Left lung (tissue), 10 donors: Measurements from ENCODE around the gene DUSP28. TPM values are rescaled to one million over a fixed set of nuclear protein-coding genes. Genes with fewer than 3 reads are reported as not detected.

Source experiments
- ATAC-seq: fragments of 200-7000 bp; cut with Tn5 transposase; one replicate; pipeline ENCODE4 v1.9.1; 2020; ENCODE audit warnings: moderate library complexity
- DNase-seq, 4 donors: peaks; one replicate each; pipeline ENCODE4 v3.0.0-alpha.2; 2013 to 2020
- H3K27ac ChIP-seq, 2 donors: fragments of 200-600 bp; sonication (generic) in 1 of 2; one replicate each; pipeline versions ENCODE4 v1.5.0 to v1.8.0; 2020 to 2021
- H3K27me3 ChIP-seq, 2 donors: fragments of 200-600 bp; sonication (generic) in 1 of 2; one replicate each; pipeline versions ENCODE4 v1.5.0 to v1.8.0; 2020 to 2021
- H3K36me3 ChIP-seq, 2 donors: fragments of 200-600 bp; sonication (generic) in 1 of 2; one replicate each; pipeline versions ENCODE4 v1.5.0 to v1.8.0; 2020 to 2021
- H3K4me1 ChIP-seq, 2 donors: fragments of 200-600 bp; one replicate each; pipeline ENCODE4 v1.8.0; 2021
- H3K4me3 ChIP-seq, 2 donors: fragments of 200-600 bp; sonication (generic) in 1 of 2; one replicate each; pipeline versions ENCODE4 v1.5.0 to v1.8.0; 2020 to 2021; ENCODE audit warnings: mild to moderate bottlenecking in 1 of 2
- H3K9me3 ChIP-seq, 2 donors: fragments of 200-600 bp; sonication (generic) in 1 of 2; one replicate each; pipeline versions ENCODE4 v1.5.0 to v1.8.0; 2020 to 2021
- CTCF ChIP-seq, 2 donors: fragments of 200-600 bp; sonication (generic) in 1 of 2; IDR thresholded peaks; one replicate each; pipeline versions ENCODE4 v1.5.0 to v1.8.0; 2021; ENCODE audit warnings: antibody characterized with exemption in 2 of 2
- intact Hi-C, 2 donors: fragments of 100-400 bp; cut with DNase I; formaldehyde crosslinking; loops; one replicate each; pipeline versions ENCODE4 v1.11.2 to v1.14.2; 2022
- polyA plus RNA-seq, 6 donors: library from polyadenylated mRNA; unstranded; fragments of 120-200 nt; gene quantifications; one replicate each; pipeline ENCODE4 v1.2.1, GENCODE V29; 2013; ENCODE audit not compliant: insufficient read length in 6 of 6
- total RNA-seq, 2 donors: library from RNA; stranded (reverse); fragmentation: NEBNext Ultra II Directional; extraction: Animal tissue kit (Norgen Biotek cat#: 25700); gene quantifications; one replicate each; pipeline ENCODE4 v1.2.1, GENCODE V29; 2021
- donor health status: DM: no; HTN: yes; CAD: no.
- donor health status: DM: no; HTN: no; CAD: no.

The DUSP28 gene
- total and polyA plus RNA-seq, 8 donors, result 2.4 to 7.6 (median 5.5) TPM

- ATAC-seq, result no peak
- peaks cover 19 to 27% of the 10 kb centered on the region in 2 donors for H3K4me1 ChIP-seq
- DNase-seq, result no peak
- TF ChIP-seq CTCF (IDR thresholded peaks at IDR 0.05), result no peak
- no peak overlapping the region for H3K27ac ChIP-seq
- peaks cover 0 to 56% of the 10 kb centered on the region in 2 donors for H3K36me3 ChIP-seq
- intact Hi-C loops, result no loop called here
- H3K4me3 ChIP-seq, result no peak overlapping the region
- no peaks in the 10 kb centered on the region for H3K9me3 ChIP-seq
- no peaks in the 10 kb centered on the region for H3K27me3 ChIP-seq
Measured at GRCh38 chr2:240589850-240590525, 29.8 kb downstream of the DUSP28 start.

- no peak for DNase-seq
Measured at GRCh38 chr2:240590681-240591111, 30.5 kb downstream of the DUSP28 start.

GRCh38 chr2:240591226-240591625 is 31.1 kb downstream of the DUSP28 start:
- no peak overlapping the region for H3K4me3 ChIP-seq
- H3K27ac ChIP-seq, result no peak overlapping the region
- intact Hi-C loops, result no loop called here
- peaks cover 13 to 20% of the 10 kb centered on the region in 2 donors for H3K4me1 ChIP-seq
- ATAC-seq, result no peak
- DNase-seq, result no peak
- no peaks in the 10 kb centered on the region for H3K27me3 ChIP-seq
- TF ChIP-seq CTCF (IDR thresholded peaks at IDR 0.05), result no peak
- no peaks in the 10 kb centered on the region for H3K9me3 ChIP-seq
- H3K36me3 ChIP-seq, result peaks cover 0 to 68% of the 10 kb centered on the region in 2 donors

More at GRCh38 chr2:240590681-240591111, 30.5 kb downstream of the DUSP28 start:
- Histone ChIP-seq H3K9me3 (no peaks in the 10 kb centered on the region), H3K27ac (no peak overlapping the region), H3K4me3 (no peak overlapping the region), H3K36me3 (peaks cover 0 to 63% of the 10 kb centered on the region in 2 donors), H3K27me3 (no peaks in the 10 kb centered on the region), H3K4me1 (peaks cover 13 to 20% of the 10 kb centered on the region in 2 donors)
- ATAC-seq, result no peak
- TF ChIP-seq CTCF (IDR thresholded peaks at IDR 0.05), result no peak
- intact Hi-C loops, result no loop called here

GRCh38 chr2:240591784-240592183 is 31.6 kb downstream of the DUSP28 start:
- peaks cover 13 to 20% of the 10 kb centered on the region in 2 donors for H3K4me1 ChIP-seq
- no peak overlapping the region for H3K27ac ChIP-seq
- DNase-seq, result peak in 1 of 4 donors; percentile 67
- no peak for TF ChIP-seq CTCF (IDR thresholded peaks at IDR 0.05)
- H3K36me3 ChIP-seq, result peaks cover 0 to 74% of the 10 kb centered on the region in 2 donors
- no peaks in the 10 kb centered on the region for H3K27me3 ChIP-seq
- ATAC-seq, result no peak
- H3K4me3 ChIP-seq, result no peak overlapping the region
- H3K9me3 ChIP-seq, result no peaks in the 10 kb centered on the region
- intact Hi-C loops, result no loop called here

- Histone ChIP-seq H3K27me3 (no peaks in the 10 kb centered on the region), H3K4me1 (peaks cover 2 to 8% of the 10 kb centered on the region in 2 donors), H3K36me3 (peaks cover 0 to 88% of the 10 kb centered on the region in 2 donors), H3K4me3 (no peak overlapping the region), H3K27ac (no peak overlapping the region), H3K9me3 (no peaks in the 10 kb centered on the region)
- DNase-seq (peak in 1 of 4 donors; percentile 65), ATAC-seq (no peak)
- intact Hi-C loops, result no loop called here
- no peak for TF ChIP-seq CTCF (IDR thresholded peaks at IDR 0.05)
Measured at GRCh38 chr2:240593026-240593702, 33.0 kb downstream of the DUSP28 start.
